ENCODE measurements around the gene SYT12. TPM values are rescaled to one million over a fixed set of nuclear protein-coding genes. Genes with fewer than 3 reads are reported as not detected.

The SYT12 gene
- total and polyA plus RNA-seq, 4 donors, result 0.12 to 0.25 (median 0.17) TPM; not detected in 1

- no peak for ATAC-seq (ENCODE audit: insufficient read depth, low FRiP score)
- no peak overlapping the region for H3K9ac ChIP-seq (ENCODE audit: insufficient read depth in 1 of 2, low read length in 2 of 2)
- H3K27ac ChIP-seq (ENCODE audit: low read depth in 1 of 2, low read length in 1 of 2), result no peak overlapping the region
- no peaks in the 10 kb centered on the region for H3K27me3 ChIP-seq (ENCODE audit: control insufficient read depth in 3 of 3, insufficient read depth in 3 of 3, low read length in 2 of 3)
- DNase-seq, result no peak
- H3K36me3 ChIP-seq (ENCODE audit: control insufficient read depth in 4 of 4, insufficient read depth in 4 of 4, low read length in 4 of 4), result no peaks in the 10 kb centered on the region
- no peak overlapping the region for H3K4me3 ChIP-seq
- H3K9me3 ChIP-seq (ENCODE audit: control insufficient read depth in 4 of 4, insufficient read depth in 3 of 4, low read length in 3 of 4), result peaks cover 0 to 8% (median 1%) of the 10 kb centered on the region in 4 donors
- TF ChIP-seq CTCF (IDR thresholded peaks at IDR 0.05; ENCODE audit: control extremely low read depth, extremely low read depth), result no peak
- peaks cover 0 to 3% (median 0%) of the 10 kb centered on the region in 5 donors for H3K4me1 ChIP-seq (ENCODE audit: control insufficient read depth in 5 of 5, insufficient read depth in 5 of 5, low read length in 5 of 5)
- WGBS, 2 donors, result 97% methylated on average over 2 of the region's 2 CpGs
Measured at GRCh38 chr11:66978229-66978628, 44.7 kb upstream of the SYT12 start.

- peaks cover 0 to 8% (median 1%) of the 10 kb centered on the region in 4 donors for H3K9me3 ChIP-seq (ENCODE audit: control insufficient read depth in 4 of 4, insufficient read depth in 3 of 4, low read length in 3 of 4)
- DNase-seq, result no peak
- no peak for ATAC-seq (ENCODE audit: insufficient read depth, low FRiP score)
- no peaks in the 10 kb centered on the region for H3K36me3 ChIP-seq (ENCODE audit: control insufficient read depth in 4 of 4, insufficient read depth in 4 of 4, low read length in 4 of 4)
- H3K4me1 ChIP-seq (ENCODE audit: control insufficient read depth in 5 of 5, insufficient read depth in 5 of 5, low read length in 5 of 5), result peaks cover 0 to 3% (median 0%) of the 10 kb centered on the region in 5 donors
- H3K27me3 ChIP-seq (ENCODE audit: control insufficient read depth in 3 of 3, insufficient read depth in 3 of 3, low read length in 2 of 3), result no peaks in the 10 kb centered on the region
- no peak for TF ChIP-seq CTCF (IDR thresholded peaks at IDR 0.05; ENCODE audit: control extremely low read depth, extremely low read depth)
- H3K9ac ChIP-seq (ENCODE audit: insufficient read depth in 1 of 2, low read length in 2 of 2), result no peak overlapping the region
- H3K4me3 ChIP-seq, result no peak overlapping the region
- 96 to 97% methylated on average over 6 of the region's 6 CpGs for WGBS, 2 donors
- H3K27ac ChIP-seq (ENCODE audit: low read depth in 1 of 2, low read length in 1 of 2), result no peak overlapping the region
Measured at GRCh38 chr11:66978717-66979116, 44.2 kb upstream of the SYT12 start.

GRCh38 chr11:66979336-66979980 lies 43.5 kb upstream of the SYT12 start:
- Histone ChIP-seq H3K4me3 (no peak overlapping the region), H3K9me3 (ENCODE audit: control insufficient read depth in 4 of 4, insufficient read depth in 3 of 4, low read length in 3 of 4) (peaks cover 0 to 8% (median 1%) of the 10 kb centered on the region in 4 donors), H3K27me3 (ENCODE audit: control insufficient read depth in 3 of 3, insufficient read depth in 3 of 3, low read length in 2 of 3) (no peaks in the 10 kb centered on the region), H3K27ac (ENCODE audit: low read depth in 1 of 2, low read length in 1 of 2) (no peak overlapping the region), H3K9ac (ENCODE audit: insufficient read depth in 1 of 2, low read length in 2 of 2) (no peak overlapping the region), H3K4me1 (ENCODE audit: control insufficient read depth in 5 of 5, insufficient read depth in 5 of 5, low read length in 5 of 5) (peaks cover 0 to 3% (median 0%) of the 10 kb centered on the region in 5 donors), H3K36me3 (ENCODE audit: control insufficient read depth in 4 of 4, insufficient read depth in 4 of 4, low read length in 4 of 4) (no peaks in the 10 kb centered on the region)
- ATAC-seq (ENCODE audit: insufficient read depth, low FRiP score) (no peak), DNase-seq (no peak)
- TF ChIP-seq CTCF (IDR thresholded peaks at IDR 0.05; ENCODE audit: control extremely low read depth, extremely low read depth), result no peak
- WGBS, 2 donors, result 96 to 97% methylated on average over 2 of the region's 2 CpGs

All from lung (tissue), 12 donors.